HepG2 (cell line): Measurements from ENCODE around the gene LRIG1. TPM values are rescaled to one million over a fixed set of nuclear protein-coding genes. Genes with fewer than 3 reads are reported as not detected.

ENCODE experiments used
- CEBPG ChIP-seq: IDR thresholded peaks from 2 replicates; pipeline ENCODE4 v1.6.1; 2016
- ESRRA ChIP-seq: sonication (generic); formaldehyde crosslinking; IDR thresholded peaks from 2 replicates; pipeline ENCODE4 v1.5.1; 2020; ENCODE audit warnings: mild to moderate bottlenecking, low read depth, missing genetic modification reagents
- NR2C2 ChIP-seq: sonication (generic); formaldehyde crosslinking; IDR thresholded peaks from 2 replicates; pipeline ENCODE4 v1.4.0; 2020; ENCODE audit warnings: missing genetic modification reagents, mild to moderate bottlenecking, moderate library complexity, borderline replicate concordance
- RBFOX2 ChIP-seq: fragments of 200-400 bp; formaldehyde crosslinking; IDR thresholded peaks from 2 replicates; pipeline ENCODE4 v1.6.1; 2017; ENCODE audit warnings: low read depth, mild to moderate bottlenecking, low read length
- REPIN1 ChIP-seq: sonication (generic); formaldehyde crosslinking; IDR thresholded peaks from 2 replicates; pipeline ENCODE4 v1.8.0; 2022; ENCODE audit warnings: missing genetic modification reagents, low read depth, mild to moderate bottlenecking, borderline replicate concordance
- SIN3A ChIP-seq: IDR thresholded peaks from 2 replicates; pipeline ENCODE4 v1.6.1; 2011; ENCODE audit warnings: low read depth, mild to moderate bottlenecking, control low read depth, low read length, borderline replicate concordance
- SNAPC4 ChIP-seq: sonication (generic); formaldehyde crosslinking; IDR thresholded peaks from 2 replicates; pipeline ENCODE4 v1.4.0; 2020; ENCODE audit warnings: mild to moderate bottlenecking, missing genetic modification reagents
- ZBTB43 ChIP-seq: sonication (generic); formaldehyde crosslinking; conservative IDR thresholded peaks from 2 replicates; pipeline ENCODE4 v1.4.0; 2020; ENCODE audit warnings: missing genetic modification reagents
- ZFP36 ChIP-seq: fragments of 150-350 bp; IDR thresholded peaks from 2 replicates; pipeline ENCODE4 v1.6.1; 2018; ENCODE audit warnings: borderline replicate concordance, low read length, low read depth; ENCODE audit not compliant: partially characterized antibody
- ZNF772 ChIP-seq: sonication (generic); formaldehyde crosslinking; IDR thresholded peaks from 2 replicates; pipeline ENCODE4 v1.5.0; 2020; ENCODE audit warnings: mild to moderate bottlenecking, missing genetic modification reagents
- polyA plus RNA-seq, 8 experiments: library from polyadenylated mRNA; depleted of rRNA in 3 of 8; stranded (reverse) in 7 of 8; unstranded in 1 of 8; fragments of >200 nt; fragmentation: Illumina TruSeq in 4 of 8; extraction: Trizol in 4 of 8; gene quantifications; 2 replicates each; pipeline versions ENCODE4 v1.2.1 to v1.2.3, GENCODE V29; 2011 to 2016; ENCODE audit warnings: low read depth in 4 of 8, missing spikeins in 1 of 8, mixed read lengths in 1 of 8; ENCODE audit not compliant: insufficient read depth in 1 of 8
- total RNA-seq, 5 experiments: library from RNA; depleted of rRNA; stranded (reverse); fragments of >200 nt; fragmentation: Illumina TruSeq; extraction: Trizol; gene quantifications; 2 replicates each; pipeline ENCODE4 v1.2.3, GENCODE V29; 2016; ENCODE audit warnings: low read depth in 1 of 5
- TF ChIP-seq, protein P1 (sequence below): sonication (generic); formaldehyde crosslinking; IDR thresholded peaks from 2 replicates; pipeline ENCODE4 v1.8.1; 2022; ENCODE audit warnings: low read depth, mild to moderate bottlenecking, missing genetic modification reagents
- TF ChIP-seq, protein P2 (sequence below): sonication (generic); formaldehyde crosslinking; IDR thresholded peaks from 2 replicates; pipeline ENCODE4 v1.5.0; 2020; ENCODE audit warnings: mild to moderate bottlenecking, missing genetic modification reagents, borderline replicate concordance
- TF ChIP-seq, protein P3 (sequence below): sonication (generic); formaldehyde crosslinking; IDR thresholded peaks from 2 replicates; pipeline ENCODE4 v1.8.0; 2022; ENCODE audit warnings: mild to moderate bottlenecking, missing genetic modification reagents, moderate library complexity

Gene LRIG1
- total and polyA plus RNA-seq, 2 of the 13 experiments (the other 11 are each of a cell fraction or from before 2014, with no cell fraction given), result 17.8 to 24.8 TPM

DNA sequence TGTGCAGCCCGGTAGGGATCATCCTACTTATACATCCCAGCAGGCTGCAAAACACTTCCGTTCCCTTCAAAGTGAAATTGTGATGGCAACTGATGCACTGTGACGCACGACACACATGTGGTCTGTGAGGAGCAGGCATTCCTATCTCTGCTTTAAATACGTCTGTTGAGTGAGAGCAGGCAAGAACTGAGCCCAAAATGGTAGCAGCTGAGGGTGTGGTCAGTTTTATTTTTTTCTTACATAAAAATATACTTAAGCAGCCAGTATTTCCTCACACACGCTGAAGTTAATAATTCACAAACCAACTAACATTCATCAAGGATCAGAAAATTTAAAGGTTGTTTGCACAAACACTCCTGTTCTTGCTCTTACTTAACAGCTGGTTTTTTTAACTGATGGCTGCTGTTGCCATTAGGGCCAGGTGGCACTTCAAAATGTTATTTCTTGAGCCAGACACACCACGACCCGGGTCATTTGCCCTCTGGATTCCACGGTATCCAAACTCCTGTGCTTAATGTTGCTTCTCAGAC is 23.9 kb downstream of the LRIG1 start (continued):
- no peak for TF ChIP-seq ZFP36
- peak; percentile 37 for TF ChIP-seq CEBPG (CRISPR knock-in tag)
- TF ChIP-seq, protein P1, sequence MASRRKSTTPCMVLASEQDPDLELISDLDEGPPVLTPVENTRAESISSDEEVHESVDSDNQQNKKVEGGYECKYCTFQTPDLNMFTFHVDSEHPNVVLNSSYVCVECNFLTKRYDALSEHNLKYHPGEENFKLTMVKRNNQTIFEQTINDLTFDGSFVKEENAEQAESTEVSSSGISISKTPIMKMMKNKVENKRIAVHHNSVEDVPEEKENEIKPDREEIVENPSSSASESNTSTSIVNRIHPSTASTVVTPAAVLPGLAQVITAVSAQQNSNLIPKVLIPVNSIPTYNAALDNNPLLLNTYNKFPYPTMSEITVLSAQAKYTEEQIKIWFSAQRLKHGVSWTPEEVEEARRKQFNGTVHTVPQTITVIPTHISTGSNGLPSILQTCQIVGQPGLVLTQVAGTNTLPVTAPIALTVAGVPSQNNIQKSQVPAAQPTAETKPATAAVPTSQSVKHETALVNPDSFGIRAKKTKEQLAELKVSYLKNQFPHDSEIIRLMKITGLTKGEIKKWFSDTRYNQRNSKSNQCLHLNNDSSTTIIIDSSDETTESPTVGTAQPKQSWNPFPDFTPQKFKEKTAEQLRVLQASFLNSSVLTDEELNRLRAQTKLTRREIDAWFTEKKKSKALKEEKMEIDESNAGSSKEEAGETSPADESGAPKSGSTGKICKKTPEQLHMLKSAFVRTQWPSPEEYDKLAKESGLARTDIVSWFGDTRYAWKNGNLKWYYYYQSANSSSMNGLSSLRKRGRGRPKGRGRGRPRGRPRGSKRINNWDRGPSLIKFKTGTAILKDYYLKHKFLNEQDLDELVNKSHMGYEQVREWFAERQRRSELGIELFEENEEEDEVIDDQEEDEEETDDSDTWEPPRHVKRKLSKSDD (CRISPR knock-in tag), result no peak
- TF ChIP-seq, protein P2, sequence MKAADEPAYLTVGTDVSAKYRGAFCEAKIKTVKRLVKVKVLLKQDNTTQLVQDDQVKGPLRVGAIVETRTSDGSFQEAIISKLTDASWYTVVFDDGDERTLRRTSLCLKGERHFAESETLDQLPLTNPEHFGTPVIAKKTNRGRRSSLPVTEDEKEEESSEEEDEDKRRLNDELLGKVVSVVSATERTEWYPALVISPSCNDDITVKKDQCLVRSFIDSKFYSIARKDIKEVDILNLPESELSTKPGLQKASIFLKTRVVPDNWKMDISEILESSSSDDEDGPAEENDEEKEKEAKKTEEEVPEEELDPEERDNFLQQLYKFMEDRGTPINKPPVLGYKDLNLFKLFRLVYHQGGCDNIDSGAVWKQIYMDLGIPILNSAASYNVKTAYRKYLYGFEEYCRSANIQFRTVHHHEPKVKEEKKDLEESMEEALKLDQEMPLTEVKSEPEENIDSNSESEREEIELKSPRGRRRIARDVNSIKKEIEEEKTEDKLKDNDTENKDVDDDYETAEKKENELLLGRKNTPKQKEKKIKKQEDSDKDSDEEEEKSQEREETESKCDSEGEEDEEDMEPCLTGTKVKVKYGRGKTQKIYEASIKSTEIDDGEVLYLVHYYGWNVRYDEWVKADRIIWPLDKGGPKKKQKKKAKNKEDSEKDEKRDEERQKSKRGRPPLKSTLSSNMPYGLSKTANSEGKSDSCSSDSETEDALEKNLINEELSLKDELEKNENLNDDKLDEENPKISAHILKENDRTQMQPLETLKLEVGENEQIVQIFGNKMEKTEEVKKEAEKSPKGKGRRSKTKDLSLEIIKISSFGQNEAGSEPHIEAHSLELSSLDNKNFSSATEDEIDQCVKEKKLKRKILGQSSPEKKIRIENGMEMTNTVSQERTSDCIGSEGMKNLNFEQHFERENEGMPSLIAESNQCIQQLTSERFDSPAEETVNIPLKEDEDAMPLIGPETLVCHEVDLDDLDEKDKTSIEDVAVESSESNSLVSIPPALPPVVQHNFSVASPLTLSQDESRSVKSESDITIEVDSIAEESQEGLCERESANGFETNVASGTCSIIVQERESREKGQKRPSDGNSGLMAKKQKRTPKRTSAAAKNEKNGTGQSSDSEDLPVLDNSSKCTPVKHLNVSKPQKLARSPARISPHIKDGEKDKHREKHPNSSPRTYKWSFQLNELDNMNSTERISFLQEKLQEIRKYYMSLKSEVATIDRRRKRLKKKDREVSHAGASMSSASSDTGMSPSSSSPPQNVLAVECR (CRISPR knock-in tag), result no peak
- no peak for TF ChIP-seq REPIN1 (CRISPR knock-in tag)
- TF ChIP-seq ZNF772 (CRISPR knock-in tag), result no peak
- TF ChIP-seq ESRRA, result no peak
- no peak for TF ChIP-seq RBFOX2
- 0 out of 2 replicates have a peak, but pooled peaks have one; percentile 30 for TF ChIP-seq ZBTB43 (CRISPR knock-in tag)
- TF ChIP-seq SIN3A, result no peak
- TF ChIP-seq, protein P3, sequence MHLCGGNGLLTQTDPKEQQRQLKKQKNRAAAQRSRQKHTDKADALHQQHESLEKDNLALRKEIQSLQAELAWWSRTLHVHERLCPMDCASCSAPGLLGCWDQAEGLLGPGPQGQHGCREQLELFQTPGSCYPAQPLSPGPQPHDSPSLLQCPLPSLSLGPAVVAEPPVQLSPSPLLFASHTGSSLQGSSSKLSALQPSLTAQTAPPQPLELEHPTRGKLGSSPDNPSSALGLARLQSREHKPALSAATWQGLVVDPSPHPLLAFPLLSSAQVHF (CRISPR knock-in tag), result no peak
- TF ChIP-seq NR2C2 (CRISPR knock-in tag), result no peak
- no peak for TF ChIP-seq SNAPC4 (CRISPR knock-in tag)
